ENCODE measurements around the gene PPP1CA.

Gene PPP1CA

GRCh38 chr11:67349928-67350465 lies 51.7 kb downstream of the PPP1CA start:
- Histone ChIP-seq H3K9ac (ENCODE audit: low read length) (no peak overlapping the region; the same call in 1 of the 2 replicates), H4K20me1 (ENCODE audit: insufficient read depth, low read length) (no peaks in the 10 kb centered on the region), H3K27ac (ENCODE audit: low read length) (peak overlapping the region; percentile 76), H3K79me2 (ENCODE audit: low read length) (peaks cover 15% of the 10 kb centered on the region), H3K36me3 (replicated peaks; ENCODE audit: low read depth, low read length) (peaks cover 13% of the 10 kb centered on the region), H3K9me3 (ENCODE audit: insufficient read depth, low read length) (no peaks in the 10 kb centered on the region), H3K27me3 (ENCODE audit: low read depth, low read length) (no peaks in the 10 kb centered on the region), H2AFZ (ENCODE audit: low read depth, low read length) (no peak overlapping the region), H3K4me3 (ENCODE audit: low read length) (no peak overlapping the region), H3K4me2 (ENCODE audit: low read length) (peak overlapping the region; percentile 67), H3K4me1 (ENCODE audit: low read length) (peaks cover 81% of the 10 kb centered on the region)
- TF ChIP-seq EZH2phosphoT487 (IDR thresholded peaks at IDR 0.05; ENCODE audit: low read depth) (no peak), CTCF (IDR thresholded peaks at IDR 0.05; ENCODE audit: low read depth, low read length) (no peak)

- H3K27ac ChIP-seq (ENCODE audit: low read length): peak overlapping the region; percentile 76
- no peak overlapping the region for H3K4me3 ChIP-seq (ENCODE audit: low read length)
- H3K4me2 ChIP-seq (ENCODE audit: low read length): peak overlapping the region; percentile 67
- H3K27me3 ChIP-seq (ENCODE audit: low read depth, low read length): no peaks in the 10 kb centered on the region
- H3K9ac ChIP-seq (ENCODE audit: low read length): peak overlapping the region; percentile 0; the same call in 1 of the 2 replicates
- peaks cover 13% of the 10 kb centered on the region for H3K36me3 ChIP-seq (replicated peaks; ENCODE audit: low read depth, low read length)
- H3K9me3 ChIP-seq (ENCODE audit: insufficient read depth, low read length): no peaks in the 10 kb centered on the region
- peaks cover 80% of the 10 kb centered on the region for H3K4me1 ChIP-seq (ENCODE audit: low read length)
- H3K79me2 ChIP-seq (ENCODE audit: low read length): peaks cover 15% of the 10 kb centered on the region
- H2AFZ ChIP-seq (ENCODE audit: low read depth, low read length): no peak overlapping the region
- H4K20me1 ChIP-seq (ENCODE audit: insufficient read depth, low read length): no peaks in the 10 kb centered on the region
- TF ChIP-seq CTCF (IDR thresholded peaks at IDR 0.05; ENCODE audit: low read depth, low read length) (no peak), EZH2phosphoT487 (IDR thresholded peaks at IDR 0.05; ENCODE audit: low read depth) (no peak)
Observed at GRCh38 chr11:67349457-67349856, 52.2 kb downstream of the PPP1CA start.

- no peaks in the 10 kb centered on the region for H4K20me1 ChIP-seq (ENCODE audit: insufficient read depth, low read length)
- H3K4me1 ChIP-seq (ENCODE audit: low read length): peaks cover 80% of the 10 kb centered on the region
- no peak overlapping the region for H2AFZ ChIP-seq (ENCODE audit: low read depth, low read length)
- peak overlapping the region; percentile 39; the same call in 1 of the 2 replicates for H3K9ac ChIP-seq (ENCODE audit: low read length)
- H3K9me3 ChIP-seq (ENCODE audit: insufficient read depth, low read length): no peaks in the 10 kb centered on the region
- H3K4me2 ChIP-seq (ENCODE audit: low read length): peak overlapping the region; percentile 67
- TF ChIP-seq CTCF (IDR thresholded peaks at IDR 0.05; ENCODE audit: low read depth, low read length) (no peak), EZH2phosphoT487 (IDR thresholded peaks at IDR 0.05; ENCODE audit: low read depth) (no peak)
- no peaks in the 10 kb centered on the region for H3K27me3 ChIP-seq (ENCODE audit: low read depth, low read length)
- H3K4me3 ChIP-seq (ENCODE audit: low read length): no peak overlapping the region
- H3K27ac ChIP-seq (ENCODE audit: low read length): peak overlapping the region; percentile 76
- H3K79me2 ChIP-seq (ENCODE audit: low read length): peaks cover 15% of the 10 kb centered on the region
- H3K36me3 ChIP-seq (replicated peaks; ENCODE audit: low read depth, low read length): peaks cover 13% of the 10 kb centered on the region
Observed at GRCh38 chr11:67349036-67349435, 52.6 kb downstream of the PPP1CA start.

Data from OCI-LY3 (cell line).